Epithelial cell of prostate (primary cell): ENCODE results near the gene XG.
"Not testable (repeated sequence)": the region's sequence is repeated elsewhere in the genome, so short reads cannot be mapped to it uniquely, and the experiment has no call there.

ENCODE experiments used
- DNase-seq: peaks from one replicate; pipeline ENCODE4 v3.0.0-alpha.2; 2011; ENCODE audit warnings: low read depth, low spot score
- H3K27ac ChIP-seq: fragments of 450-650 bp; 2 replicates; pipeline ENCODE4 v1.5.1; 2017; ENCODE audit warnings: mild to moderate bottlenecking

XG gene

GRCh38 chrX:2774057-2774456 is 22.2 kb downstream of the XG start:
- no peak for DNase-seq
- H3K27ac ChIP-seq, result no peak overlapping the region

GRCh38 chrX:2774776-2775175 is 22.9 kb downstream of the XG start:
- no peak overlapping the region for H3K27ac ChIP-seq
- DNase-seq, result no peak

DNA sequence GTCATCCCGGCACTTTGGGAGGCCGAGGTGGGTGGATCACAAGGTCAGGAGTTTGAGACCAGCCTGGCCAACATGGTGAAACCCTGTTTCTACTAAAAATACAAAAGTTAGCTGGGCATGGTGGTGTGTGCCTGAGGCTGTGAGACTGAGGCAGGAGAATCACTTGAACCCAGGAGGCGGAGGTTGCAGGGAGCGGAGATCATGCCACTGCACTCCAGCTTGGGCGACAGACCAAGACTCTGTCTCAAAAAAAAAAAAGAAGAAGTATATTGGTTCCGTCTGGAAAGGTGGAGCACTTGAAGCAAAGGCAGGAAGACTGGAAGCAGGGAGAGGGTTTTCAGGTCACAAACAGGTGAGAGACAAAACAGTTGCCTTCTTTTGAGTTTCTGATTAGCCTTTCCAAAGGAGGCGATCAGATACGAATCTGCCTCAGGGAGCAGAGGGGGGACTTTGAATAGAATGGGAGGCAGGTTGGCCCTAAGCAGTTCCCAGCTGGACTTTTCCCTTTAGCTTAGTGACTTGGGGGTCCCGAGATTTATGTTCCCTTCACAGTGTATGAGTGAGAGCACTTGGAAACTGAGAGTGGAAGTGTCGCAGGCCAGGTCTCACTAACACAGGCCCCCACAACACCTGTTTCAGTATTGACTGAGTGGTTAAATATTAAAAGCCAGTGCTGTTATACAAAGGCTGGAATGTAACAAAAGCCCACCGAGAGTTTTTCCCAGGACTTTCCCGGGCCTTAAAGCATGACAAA is 28.8 kb downstream of the XG start:
- not testable (repeated sequence) for H3K27ac ChIP-seq

GRCh38 chrX:2781226-2781571 is 29.4 kb downstream of the XG start:
- H3K27ac ChIP-seq, result no peak overlapping the region
- no peak for DNase-seq

More for the DNA sequence above, 28.8 kb downstream of the XG start:
- not testable (repeated sequence) for DNase-seq

- no peak overlapping the region for H3K27ac ChIP-seq
- DNase-seq, result no peak
Measured at GRCh38 chrX:2781698-2782097, 29.9 kb downstream of the XG start.

DNA sequence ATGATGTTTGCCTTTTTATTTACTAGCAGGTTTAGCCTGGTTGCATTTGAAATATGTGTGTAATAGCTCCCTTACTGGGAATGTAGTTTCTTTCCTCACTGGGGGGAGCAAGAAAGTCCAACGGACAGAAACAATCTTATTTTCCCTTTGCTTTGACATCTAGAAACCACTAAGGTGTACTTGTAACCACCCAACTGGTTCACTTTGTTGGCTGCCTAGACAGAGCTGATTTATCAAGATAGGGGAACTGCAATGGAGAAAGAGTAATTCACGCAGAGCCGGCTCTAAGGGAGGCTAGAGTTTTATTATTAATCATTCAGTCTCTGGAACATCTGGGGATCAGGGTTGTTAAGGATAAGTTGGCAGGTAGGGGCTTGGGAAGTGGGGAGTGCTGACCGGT is 30.3 kb downstream of the XG start:
- no peak overlapping the region for H3K27ac ChIP-seq
- no peak for DNase-seq

- no peak overlapping the region for H3K27ac ChIP-seq
- DNase-seq, result no peak
Measured at GRCh38 chrX:2782778-2783177, 30.9 kb downstream of the XG start.

DNA sequence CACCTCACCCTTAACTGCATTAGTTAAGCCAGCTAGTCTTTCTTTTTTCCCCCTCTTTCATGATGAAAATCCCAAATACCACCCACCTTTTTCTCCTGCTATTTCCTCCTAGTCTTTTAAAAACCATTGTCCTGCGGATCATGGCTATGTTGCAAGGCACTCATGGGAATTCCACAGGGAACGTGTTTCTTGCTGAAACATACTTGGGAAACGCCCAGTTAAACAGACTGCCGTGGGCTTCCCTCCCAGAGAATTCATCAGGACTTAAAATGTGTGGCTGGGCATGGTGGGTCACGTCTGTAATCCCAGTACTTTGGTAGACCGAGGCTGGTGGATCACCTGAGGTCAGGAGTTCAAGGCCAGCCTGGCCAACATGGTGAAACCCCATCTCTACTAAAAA is 32.2 kb downstream of the XG start:
- no peak for DNase-seq

DNA sequence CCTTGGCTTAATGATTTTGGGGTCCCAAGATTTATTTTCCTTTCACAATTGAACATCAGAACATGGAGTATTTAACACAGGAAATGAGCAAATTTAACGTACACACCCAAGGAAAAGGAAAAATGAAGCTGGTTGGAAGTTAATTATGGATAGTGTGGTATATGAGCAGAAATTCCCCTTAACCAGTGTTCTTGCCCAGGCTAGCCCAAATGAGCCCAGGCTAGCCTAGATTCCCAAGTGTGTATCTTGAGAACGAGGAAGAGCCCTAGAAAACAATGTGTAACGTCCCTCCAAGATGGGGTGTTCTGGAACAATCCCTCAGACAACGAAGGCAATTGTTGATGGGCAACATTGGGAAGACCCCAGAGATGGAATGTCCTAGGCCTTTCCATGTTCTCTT is 33.7 kb downstream of the XG start:
- no peak for DNase-seq
- H3K27ac ChIP-seq, result no peak overlapping the region

More for the DNA sequence above, 32.2 kb downstream of the XG start:
- no peak overlapping the region for H3K27ac ChIP-seq

DNA sequence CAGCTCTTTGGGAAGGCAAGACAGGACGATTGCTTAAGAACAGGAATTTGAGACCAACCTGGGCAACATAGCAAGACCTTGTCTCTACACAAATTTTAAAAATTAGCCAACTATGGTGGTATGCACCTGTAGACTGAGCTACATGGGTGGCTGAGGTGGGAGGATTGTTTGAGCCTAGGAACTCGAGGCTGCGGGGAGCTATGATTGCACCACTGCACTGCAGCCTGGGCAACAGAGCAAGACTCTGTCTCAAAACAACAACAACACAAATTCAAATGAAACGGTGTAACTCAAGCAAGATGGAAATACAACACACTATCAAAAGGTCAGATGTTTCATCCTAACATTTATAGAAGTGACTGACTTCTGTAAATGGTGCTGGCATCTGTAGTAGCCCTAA is 37.1 kb downstream of the XG start:
- no peak overlapping the region for H3K27ac ChIP-seq
- DNase-seq, result no peak

- no peak for DNase-seq
- no peak overlapping the region for H3K27ac ChIP-seq
Measured at GRCh38 chrX:2789569-2789968, 37.7 kb downstream of the XG start.

DNA sequence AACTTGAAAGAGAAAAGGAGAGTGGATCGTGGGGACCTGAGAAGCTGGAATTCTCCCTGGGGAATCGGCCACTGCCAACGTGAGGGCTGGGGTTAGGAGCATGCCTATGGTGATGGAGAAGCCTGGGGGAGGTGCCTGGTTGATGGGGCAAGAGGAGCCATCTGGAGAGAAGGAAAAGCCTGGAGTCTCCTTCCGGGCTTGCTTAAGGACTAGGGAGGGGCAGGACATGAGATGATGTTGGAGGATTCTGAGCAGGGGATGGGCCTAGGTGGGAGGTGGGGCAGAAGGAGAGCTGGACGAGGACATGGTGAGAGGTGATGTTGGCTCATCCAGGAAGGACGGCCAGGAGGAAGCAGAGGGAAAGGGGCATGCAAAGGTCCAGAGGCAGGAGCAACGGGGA is 41.9 kb downstream of the XG start:
- no peak for DNase-seq
- no peak overlapping the region for H3K27ac ChIP-seq

DNA sequence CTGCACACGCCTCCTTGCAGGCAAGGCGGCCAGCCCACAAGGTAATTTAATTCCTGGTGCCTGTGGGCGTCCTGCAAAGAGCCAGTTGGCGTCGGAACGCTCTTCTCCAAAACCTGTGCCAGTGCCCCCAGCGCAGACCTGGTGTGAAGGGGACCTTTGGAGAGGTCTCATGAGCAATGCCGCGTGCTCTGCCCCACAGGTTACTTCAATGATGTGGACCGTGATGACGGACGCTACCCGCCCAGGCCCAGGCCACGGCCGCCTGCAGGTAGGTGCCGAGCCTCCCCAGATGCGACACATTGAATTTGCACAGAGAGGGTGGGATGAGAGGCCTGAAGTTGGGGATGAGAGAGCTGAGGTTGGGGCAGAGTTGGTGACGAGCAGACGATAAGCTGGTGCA is 42.5 kb downstream of the XG start:
- no peak overlapping the region for H3K27ac ChIP-seq
- DNase-seq, result no peak

- not testable (repeated sequence) for DNase-seq, H3K27ac ChIP-seq
Measured at GRCh38 chrX:2796808-2797207, 45.0 kb downstream of the XG start.

DNA sequence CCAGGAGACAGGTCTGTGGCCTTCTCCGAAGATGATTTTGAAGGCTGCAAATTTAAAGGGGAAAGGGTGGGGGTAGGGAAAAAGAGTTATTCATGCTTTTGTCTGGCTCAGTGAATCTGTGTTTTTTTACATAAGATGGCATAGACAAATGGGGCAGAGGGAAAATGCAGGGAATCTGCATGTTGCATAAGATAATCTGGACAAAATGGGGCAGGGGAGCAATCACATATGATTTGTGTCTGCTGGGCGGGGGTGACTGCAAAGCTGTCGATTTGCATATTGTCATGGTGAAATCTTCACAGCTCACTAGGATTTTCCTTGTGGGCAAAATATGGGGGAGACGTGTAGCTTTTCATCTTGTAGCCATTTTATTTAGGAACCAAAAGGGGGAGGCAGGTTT is 47.5 kb downstream of the XG start:
- no peak overlapping the region for H3K27ac ChIP-seq
- DNase-seq, result no peak

GRCh38 chrX:2799980-2800379 is 48.1 kb downstream of the XG start:
- not testable (repeated sequence) for H3K27ac ChIP-seq, DNase-seq

- DNase-seq, result no peak
- H3K27ac ChIP-seq, result no peak overlapping the region
Measured at GRCh38 chrX:2801223-2801622, 49.4 kb downstream of the XG start.

DNA sequence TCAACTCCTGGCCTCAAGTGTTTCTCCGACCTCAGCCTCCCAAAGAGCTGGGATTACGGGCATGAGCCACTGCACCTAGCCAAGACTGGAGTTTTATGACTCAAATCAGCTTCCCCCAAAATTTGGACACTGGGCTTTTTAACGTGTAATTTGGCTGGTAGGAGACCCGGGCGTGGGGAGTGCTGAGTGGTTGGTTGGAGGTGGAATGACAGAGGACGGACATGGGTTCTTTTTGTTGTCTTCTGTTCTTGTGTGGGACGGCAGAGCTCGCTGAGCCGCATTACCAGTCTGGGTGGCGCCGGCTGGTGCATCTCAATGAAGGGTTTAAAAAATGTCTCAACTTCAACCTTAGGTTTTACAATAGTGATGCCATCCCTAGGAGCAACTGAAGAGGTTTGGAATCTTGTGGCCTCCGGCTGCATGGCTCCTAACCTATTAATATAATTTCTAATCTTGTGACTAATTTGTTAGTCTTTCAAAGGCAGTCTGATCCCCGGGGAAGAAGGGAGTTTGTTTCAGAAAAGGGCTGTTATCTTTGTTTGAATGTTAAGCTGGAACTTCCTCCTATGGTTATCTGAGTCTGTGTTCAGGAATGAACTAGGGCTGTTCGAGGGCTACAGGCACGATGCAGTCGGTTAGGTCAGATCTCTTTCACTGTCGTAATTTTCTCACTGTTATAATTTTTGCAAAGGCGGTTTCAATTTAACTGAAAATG is 50.7 kb downstream of the XG start:
- DNase-seq, H3K27ac ChIP-seq: not testable (repeated sequence)

- not testable (repeated sequence) for DNase-seq, H3K27ac ChIP-seq
Measured at GRCh38 chrX:2803486-2803885, 51.6 kb downstream of the XG start.

- DNase-seq, result not testable (repeated sequence)
Measured at GRCh38 chrX:2804106-2804843, 52.4 kb downstream of the XG start.

GRCh38 chrX:2804858-2805257 is 53.0 kb downstream of the XG start:
- H3K27ac ChIP-seq, DNase-seq: not testable (repeated sequence)

More at GRCh38 chrX:2804106-2804843, 52.4 kb downstream of the XG start:
- H3K27ac ChIP-seq, result not testable (repeated sequence)
